HG03039 (cell line): ENCODE data around the gene AEBP1.

Source experiments
- ATAC-seq: cut with Tn5 transposase; IDR thresholded peaks from one replicate; pipeline ENCODE4 v1.9.1; 2021; ENCODE audit warnings: mild to moderate bottlenecking, moderate library complexity; ENCODE audit not compliant: unreplicated experiment

AEBP1 gene

GRCh38 chr7:44103566-44103922 lies 601 bp upstream of the AEBP1 start:
- ATAC-seq, result no peak

- ATAC-seq, result no peak
Measured at GRCh38 chr7:44104860-44105771, 971 bp downstream of the AEBP1 start.

GRCh38 chr7:44105832-44106231 lies 1.7 kb downstream of the AEBP1 start:
- ATAC-seq, result no peak

- no peak for ATAC-seq
Measured at GRCh38 chr7:44106311-44107065, 2.3 kb downstream of the AEBP1 start.

- ATAC-seq, result no peak
Measured at GRCh38 chr7:44107116-44107960, 3.2 kb downstream of the AEBP1 start.

GRCh38 chr7:44107961-44108767 lies 4.0 kb downstream of the AEBP1 start:
- no peak for ATAC-seq

GRCh38 chr7:44108768-44109750 lies 4.9 kb downstream of the AEBP1 start:
- ATAC-seq, result no peak

- ATAC-seq, result no peak
Measured at GRCh38 chr7:44109991-44110390, 5.8 kb downstream of the AEBP1 start.

- no peak for ATAC-seq
Measured at GRCh38 chr7:44110719-44111635, 6.8 kb downstream of the AEBP1 start.

GRCh38 chr7:44111761-44112160 lies 7.6 kb downstream of the AEBP1 start:
- no peak for ATAC-seq

GRCh38 chr7:44112231-44112996 lies 8.3 kb downstream of the AEBP1 start:
- no peak for ATAC-seq

- no peak for ATAC-seq
Measured at GRCh38 chr7:44112997-44113763, 9.0 kb downstream of the AEBP1 start.

GRCh38 chr7:44113764-44114354 lies 9.7 kb downstream of the AEBP1 start:
- no peak for ATAC-seq

- no peak for ATAC-seq
Measured at GRCh38 chr7:44114586-44115310, 10.6 kb downstream of the AEBP1 start.

- no peak for ATAC-seq
Measured at GRCh38 chr7:44116087-44116788, 12.1 kb downstream of the AEBP1 start.
